A673 (cell line): ENCODE data around the gene NOC3L. TPM values are rescaled to one million over a fixed set of nuclear protein-coding genes. Genes with fewer than 3 reads are reported as not detected.
A peak's percentile ranks its signal among the peaks of the same experiment; 100 is the strongest.

Experiments
- BruUV-seq: library from RNA; stranded (reverse); fragments of 400-500 nt; replicated peaks from 2 replicates; lab custom pipeline; 2021; lab: Mats Ljungman, UMichigan
- CTCF ChIA-PET: fragments of 300-600 bp; sonication (Branson Sonifier 250); formaldehyde crosslinking; loops from one replicate; lab custom pipeline; 2022; ENCODE audit warnings: antibody characterized with exemption; lab: Charles Lee
- POLR2A ChIA-PET: fragments of 300-600 bp; sonication (Branson Sonifier 250); formaldehyde crosslinking; loops from one replicate; lab custom pipeline; 2022; ENCODE audit warnings: antibody characterized with exemption; ENCODE audit not compliant: low non-redundant PET; lab: Charles Lee
- DNase-seq: peaks from one replicate; pipeline ENCODE4 v3.0.0-alpha.2; 2015; ENCODE audit warnings: low spot score
- H3K27ac ChIP-seq: fragments of 200-600 bp; sonication (generic); 2 replicates; pipeline ENCODE4 v1.5.1; 2016; ENCODE audit warnings: mixed run types, low read depth, mild to moderate bottlenecking, mixed read lengths, antibody characterized with exemption, low read length; ENCODE audit not compliant: poor library complexity, severe bottlenecking
- H3K27me3 ChIP-seq: fragments of 200-600 bp; sonication (generic); replicated peaks from 2 replicates; pipeline ENCODE4 v1.6.1; 2017; ENCODE audit warnings: mixed run types, low read depth, mild to moderate bottlenecking, mixed read lengths, antibody characterized with exemption, low read length; ENCODE audit not compliant: insufficient read depth, poor library complexity
- H3K36me3 ChIP-seq: fragments of 200-600 bp; sonication (generic); 2 replicates; pipeline ENCODE4 v1.6.1; 2016; ENCODE audit warnings: mixed run types, mild to moderate bottlenecking, mixed read lengths, antibody characterized with exemption, low read length; ENCODE audit not compliant: insufficient read depth, poor library complexity, severe bottlenecking
- H3K4me1 ChIP-seq: fragments of 200-600 bp; sonication (generic); 2 replicates; pipeline ENCODE4 v1.6.1; 2017; ENCODE audit warnings: mixed run types, mild to moderate bottlenecking, mixed read lengths, antibody characterized with exemption, low read length; ENCODE audit not compliant: insufficient read depth, poor library complexity, severe bottlenecking
- H3K4me3 ChIP-seq: fragments of 200-600 bp; sonication (generic); 2 replicates; pipeline ENCODE4 v1.5.1; 2016; ENCODE audit warnings: low read depth, mixed run types, mild to moderate bottlenecking, mixed read lengths, low read length; ENCODE audit not compliant: poor library complexity, severe bottlenecking
- H3K9me3 ChIP-seq: fragments of 200-600 bp; sonication (generic); 2 replicates; pipeline ENCODE4 v1.6.1; 2016; ENCODE audit warnings: mixed run types, low read depth, mild to moderate bottlenecking, mixed read lengths, antibody characterized with exemption, low read length; ENCODE audit not compliant: poor library complexity, severe bottlenecking
- EZH2 ChIP-seq: fragments of 200-600 bp; sonication (generic); IDR thresholded peaks from 2 replicates; pipeline ENCODE4 v1.6.1; 2017; ENCODE audit warnings: borderline replicate concordance, low read depth, mild to moderate bottlenecking, mixed read lengths, antibody characterized with exemption, low read length; ENCODE audit not compliant: poor library complexity, severe bottlenecking
- intact Hi-C: fragments of 100-400 bp; cut with micrococcal nuclease; formaldehyde crosslinking; loops from one replicate; pipeline ENCODE4 v1.10.0; 2022; ENCODE audit not compliant: unreplicated experiment
- total RNA-seq: library from RNA; stranded (reverse); gene quantifications from 2 replicates; pipeline ENCODE4 v1.2.3, GENCODE V29; 2021
- TF ChIP-seq, protein P1 (sequence below): fragments of 300-800, 200-600 bp; sonication (generic); conservative IDR thresholded peaks from 2 replicates; pipeline ENCODE4 v1.5.1; 2017; ENCODE audit warnings: low read depth, mild to moderate bottlenecking, antibody characterized with exemption, low read length, moderate library complexity, mixed read lengths

NOC3L gene
- total RNA-seq, 1 experiment from 2014 or later, result 48.6 TPM

DNA sequence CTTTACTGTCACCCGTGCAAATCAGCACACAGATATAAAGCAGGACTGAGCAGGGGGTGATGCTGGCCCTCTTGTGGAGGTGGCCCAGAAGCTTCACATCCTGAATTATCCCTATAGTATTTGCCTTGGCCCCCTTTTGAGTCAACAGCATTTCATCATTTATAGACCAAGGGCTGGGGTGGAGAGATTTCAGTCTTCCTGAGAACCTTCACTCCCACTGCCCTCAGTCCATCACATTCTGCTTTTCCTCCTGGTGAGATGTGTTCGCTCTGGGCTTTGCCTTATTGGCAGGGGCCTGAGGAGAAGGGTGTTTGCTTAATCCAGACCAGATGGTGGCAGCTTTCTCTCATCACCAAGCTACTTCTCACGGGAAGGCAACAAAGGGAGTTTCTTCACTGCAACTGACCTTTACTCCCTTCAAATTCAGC lies 47.7 kb downstream of the NOC3L start:
- H3K36me3 ChIP-seq, result no peaks in the 10 kb centered on the region
- H3K4me3 ChIP-seq, result no peak overlapping the region
- peak; percentile 11 for DNase-seq
- H3K27ac ChIP-seq, result no peak overlapping the region
- no peaks in the 10 kb centered on the region for H3K9me3 ChIP-seq
- TF ChIP-seq, protein P1, sequence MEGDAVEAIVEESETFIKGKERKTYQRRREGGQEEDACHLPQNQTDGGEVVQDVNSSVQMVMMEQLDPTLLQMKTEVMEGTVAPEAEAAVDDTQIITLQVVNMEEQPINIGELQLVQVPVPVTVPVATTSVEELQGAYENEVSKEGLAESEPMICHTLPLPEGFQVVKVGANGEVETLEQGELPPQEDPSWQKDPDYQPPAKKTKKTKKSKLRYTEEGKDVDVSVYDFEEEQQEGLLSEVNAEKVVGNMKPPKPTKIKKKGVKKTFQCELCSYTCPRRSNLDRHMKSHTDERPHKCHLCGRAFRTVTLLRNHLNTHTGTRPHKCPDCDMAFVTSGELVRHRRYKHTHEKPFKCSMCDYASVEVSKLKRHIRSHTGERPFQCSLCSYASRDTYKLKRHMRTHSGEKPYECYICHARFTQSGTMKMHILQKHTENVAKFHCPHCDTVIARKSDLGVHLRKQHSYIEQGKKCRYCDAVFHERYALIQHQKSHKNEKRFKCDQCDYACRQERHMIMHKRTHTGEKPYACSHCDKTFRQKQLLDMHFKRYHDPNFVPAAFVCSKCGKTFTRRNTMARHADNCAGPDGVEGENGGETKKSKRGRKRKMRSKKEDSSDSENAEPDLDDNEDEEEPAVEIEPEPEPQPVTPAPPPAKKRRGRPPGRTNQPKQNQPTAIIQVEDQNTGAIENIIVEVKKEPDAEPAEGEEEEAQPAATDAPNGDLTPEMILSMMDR, result no peak
- no peak for TF ChIP-seq EZH2
- H3K4me1 ChIP-seq, result peaks cover 10% of the 10 kb centered on the region
- ChIA-PET POLR2A (no interaction called here), CTCF (no interaction called here)
- intact Hi-C loops, result loop anchor here (5.0 to 10.0 kb wide), 3 partner anchors 33 to 240 kb away; no protein-coding TSS in a partner anchor
- BruUV-seq, result no TSS peak
- H3K27me3 ChIP-seq, result no peaks in the 10 kb centered on the region

DNA sequence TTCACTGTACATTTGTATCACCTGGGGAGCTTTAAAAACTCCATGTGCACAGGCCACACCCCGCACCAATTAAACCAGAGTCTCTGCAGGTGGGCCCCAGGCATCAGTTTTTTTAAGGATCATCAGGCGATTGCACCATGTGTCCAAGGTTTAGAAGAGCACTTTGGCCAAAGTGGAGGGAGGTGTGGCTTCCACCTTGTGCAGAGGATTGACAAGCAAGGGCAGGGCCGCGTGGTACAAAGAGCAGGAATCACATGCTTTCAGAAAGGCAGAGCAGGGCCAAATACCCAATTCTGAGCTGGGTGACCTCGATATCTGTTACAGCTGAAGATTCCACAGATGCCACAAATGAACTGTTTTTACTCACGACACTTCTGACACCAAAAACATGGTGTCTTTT lies 52.4 kb downstream of the NOC3L start:
- H3K36me3 ChIP-seq, result no peaks in the 10 kb centered on the region
- TF ChIP-seq, protein P1, result no peak
- no peak for TF ChIP-seq EZH2
- DNase-seq, result no peak
- no TSS peak for BruUV-seq
- H3K27me3 ChIP-seq, result no peaks in the 10 kb centered on the region
- no peaks in the 10 kb centered on the region for H3K9me3 ChIP-seq
- CTCF ChIA-PET, result no interaction called here
- H3K4me3 ChIP-seq, result no peak overlapping the region
- intact Hi-C loops, result loop anchor here (10.0 kb wide), 1 partner anchor 236 kb away; no protein-coding TSS in a partner anchor
- POLR2A ChIA-PET, result no interaction called here
- H3K4me1 ChIP-seq, result no peaks in the 10 kb centered on the region
- no peak overlapping the region for H3K27ac ChIP-seq

DNA sequence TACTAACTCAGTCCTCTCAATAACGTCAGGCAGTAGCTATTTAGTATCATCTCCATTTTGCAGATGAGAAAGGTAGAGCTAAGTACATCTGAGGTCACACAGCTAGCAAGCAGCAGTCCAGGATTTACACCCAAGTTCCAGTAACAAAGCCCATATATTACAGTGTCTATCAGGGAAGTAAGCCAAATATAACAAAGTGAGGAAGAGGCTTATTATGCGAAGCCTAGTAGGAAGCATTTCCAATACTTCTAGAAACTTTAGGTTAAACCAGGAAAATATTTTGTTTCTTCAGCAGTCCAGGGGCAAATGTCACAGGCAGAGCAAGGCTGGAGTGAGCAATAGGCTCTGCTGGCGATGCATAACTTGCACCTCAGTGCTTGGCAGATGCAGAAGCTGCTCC lies 53.9 kb downstream of the NOC3L start:
- intact Hi-C loops, result no loop called here
- H3K27me3 ChIP-seq, result no peaks in the 10 kb centered on the region
- POLR2A ChIA-PET, result no interaction called here
- TF ChIP-seq, protein P1, result no peak
- TF ChIP-seq EZH2, result no peak
- no peak overlapping the region for H3K4me3 ChIP-seq
- DNase-seq, result no peak
- no peaks in the 10 kb centered on the region for H3K4me1 ChIP-seq
- no TSS peak for BruUV-seq
- no peak overlapping the region for H3K27ac ChIP-seq
- no peaks in the 10 kb centered on the region for H3K9me3 ChIP-seq
- H3K36me3 ChIP-seq, result no peaks in the 10 kb centered on the region
- CTCF ChIA-PET, result no interaction called here
